GM18498 (cell line): ENCODE measurements around the gene SLIT3.

Experiments
- ATAC-seq: cut with Tn5 transposase; IDR thresholded peaks from one replicate; pipeline ENCODE4 v1.9.1; 2021; ENCODE audit warnings: mild to moderate bottlenecking, moderate library complexity; ENCODE audit not compliant: unreplicated experiment

SLIT3 gene

DNA sequence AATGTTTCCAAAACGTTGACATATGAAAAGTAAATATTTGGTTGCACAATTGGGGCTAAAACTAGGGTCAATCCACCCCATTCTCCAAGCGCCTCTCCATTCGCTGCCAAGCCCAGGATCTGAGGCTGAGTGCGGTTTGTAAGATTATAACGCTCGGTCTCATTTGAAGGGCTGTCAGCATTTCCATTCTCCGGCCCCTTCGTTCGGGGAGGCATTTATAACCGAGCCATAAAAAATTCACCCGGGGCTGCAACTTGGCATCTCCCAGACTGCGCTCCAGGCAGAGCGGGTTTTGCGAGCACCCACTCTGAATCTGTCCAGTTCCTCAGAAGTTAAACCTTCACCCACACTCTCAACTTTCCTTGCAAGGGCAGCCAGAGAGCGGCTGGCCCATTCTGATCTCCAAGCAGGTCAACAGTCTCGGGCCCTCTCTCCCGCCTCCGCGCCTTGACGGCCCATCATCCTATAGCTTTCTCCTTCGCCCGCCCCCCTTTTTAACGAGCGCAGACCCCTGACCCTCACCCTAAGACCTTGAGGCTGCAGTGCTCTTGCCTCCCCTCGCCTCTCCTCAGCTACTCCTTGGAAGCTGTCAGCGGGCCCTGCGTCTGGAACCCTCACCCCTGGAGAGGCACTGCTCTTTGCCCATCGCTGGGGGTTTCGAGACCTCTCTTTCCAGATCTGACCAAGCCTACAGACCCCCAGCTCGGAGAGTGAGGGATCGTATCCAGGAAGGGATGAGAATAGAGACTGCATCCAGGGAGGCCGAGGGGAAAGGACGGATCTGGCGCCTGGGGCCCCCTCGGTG is 1.1 kb downstream of the SLIT3 start:
- no peak for ATAC-seq

GRCh38 chr5:169299191-169299662 is 1.7 kb downstream of the SLIT3 start:
- no peak for ATAC-seq

- no peak for ATAC-seq
These were observed 2.7 kb downstream of the SLIT3 start for GRCh38 chr5:169298193-169298592.

DNA sequence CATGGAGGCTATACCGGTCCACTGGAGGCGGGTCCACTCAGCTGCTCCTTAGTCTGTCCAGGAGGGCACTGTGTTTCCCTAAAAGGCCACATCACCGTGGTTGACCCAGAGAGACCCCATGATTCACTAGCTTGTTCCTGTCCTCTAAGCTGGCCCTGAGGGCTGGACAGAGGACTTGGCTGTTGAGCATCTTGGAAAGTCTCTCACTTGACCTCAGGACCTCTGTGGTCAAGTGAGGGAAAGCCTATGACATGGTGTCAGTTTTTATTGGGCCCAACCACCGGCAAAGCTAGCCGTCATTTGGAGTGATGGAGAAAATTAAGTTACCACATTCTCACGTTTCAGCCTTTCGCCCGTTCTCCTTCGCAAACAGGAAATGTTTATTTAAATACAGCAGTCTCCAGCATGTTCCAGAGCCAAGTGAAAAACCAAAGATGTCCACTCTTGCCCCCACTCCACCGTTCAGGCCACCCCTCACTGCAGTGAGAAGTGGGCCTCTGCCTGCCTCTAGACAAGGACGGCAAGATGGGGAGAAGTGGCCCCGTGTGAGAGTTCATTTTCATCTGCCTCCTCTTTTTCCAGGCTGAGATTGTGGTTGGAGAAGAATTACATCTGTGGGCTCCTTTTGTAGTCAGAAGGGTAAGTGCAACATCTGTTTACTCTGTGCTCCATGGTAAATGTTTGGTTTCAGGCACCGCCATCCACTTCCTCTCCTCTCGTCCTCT is 4.4 kb downstream of the SLIT3 start:
- ATAC-seq, result no peak

GRCh38 chr5:169295306-169295705 is 5.6 kb downstream of the SLIT3 start:
- ATAC-seq, result no peak

DNA sequence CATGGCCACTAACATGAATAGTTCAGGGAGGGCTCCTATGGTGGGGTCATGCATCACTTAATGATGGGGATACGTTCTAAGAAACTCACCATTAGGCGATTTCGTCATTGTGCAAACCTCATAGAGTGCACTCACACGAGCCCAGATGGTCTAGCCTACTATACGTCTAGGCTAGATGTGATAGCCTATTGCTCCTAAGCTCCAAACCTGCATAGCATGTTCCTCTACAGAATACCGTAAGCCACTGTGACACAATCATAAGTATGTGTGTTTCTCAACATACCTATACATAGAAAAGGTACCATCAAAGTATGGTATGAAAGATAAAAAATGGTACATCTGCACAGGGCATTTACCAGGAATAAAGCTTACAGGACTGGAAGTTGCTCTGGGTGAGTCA is 6.3 kb downstream of the SLIT3 start:
- no peak for ATAC-seq

- no peak for ATAC-seq
These were observed 9.1 kb downstream of the SLIT3 start for GRCh38 chr5:169291877-169292276.

GRCh38 chr5:169290895-169291294 is 10.0 kb downstream of the SLIT3 start:
- ATAC-seq, result no peak

GRCh38 chr5:169289520-169289919 is 11.4 kb downstream of the SLIT3 start:
- ATAC-seq, result no peak

- no peak for ATAC-seq
These were observed 12.6 kb downstream of the SLIT3 start for GRCh38 chr5:169288066-169288930.

DNA sequence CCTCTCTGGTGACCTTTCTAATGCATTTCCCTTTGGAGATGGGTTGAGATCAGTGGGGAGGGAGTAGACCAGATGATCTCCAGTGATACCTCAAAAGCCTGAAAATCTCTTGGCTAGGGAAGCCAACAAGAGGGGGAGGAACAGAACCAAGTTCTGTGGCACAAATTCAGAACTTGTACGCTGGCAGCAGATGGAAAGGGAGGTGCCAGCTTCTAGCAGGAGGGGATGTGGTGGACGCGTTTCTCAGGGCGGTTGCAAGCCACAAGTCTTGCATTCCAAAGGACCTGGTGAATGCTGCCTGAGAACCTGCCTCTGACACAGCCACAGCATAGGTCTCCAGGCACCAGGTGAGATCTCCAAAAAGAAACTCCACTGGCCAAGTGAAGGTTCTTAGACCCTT is 13.4 kb downstream of the SLIT3 start:
- ATAC-seq, result no peak

- ATAC-seq, result no peak
These were observed 14.2 kb downstream of the SLIT3 start for GRCh38 chr5:169286572-169287300.

GRCh38 chr5:169283887-169284286 is 17.1 kb downstream of the SLIT3 start:
- ATAC-seq, result no peak

DNA sequence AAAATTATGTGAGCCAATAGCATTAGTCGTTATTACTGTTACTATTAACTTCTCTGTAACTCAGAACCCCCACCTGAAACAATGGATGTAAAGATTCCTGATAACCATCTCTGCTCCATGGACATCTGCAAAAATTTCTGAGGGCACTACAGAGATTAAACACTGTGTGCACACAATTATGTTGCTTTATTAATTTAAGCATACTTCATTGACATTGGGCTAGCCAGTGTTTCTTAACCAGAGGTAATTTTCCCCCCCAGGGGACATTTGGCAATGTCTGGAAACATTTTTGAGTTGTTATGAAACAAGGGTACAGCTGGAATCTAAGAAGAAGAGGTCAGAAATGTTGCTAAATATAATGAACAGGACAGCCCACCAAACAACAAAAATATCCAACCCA is 19.3 kb downstream of the SLIT3 start:
- no peak for ATAC-seq

- ATAC-seq, result no peak
These were observed 20.2 kb downstream of the SLIT3 start for GRCh38 chr5:169280696-169281095.

DNA sequence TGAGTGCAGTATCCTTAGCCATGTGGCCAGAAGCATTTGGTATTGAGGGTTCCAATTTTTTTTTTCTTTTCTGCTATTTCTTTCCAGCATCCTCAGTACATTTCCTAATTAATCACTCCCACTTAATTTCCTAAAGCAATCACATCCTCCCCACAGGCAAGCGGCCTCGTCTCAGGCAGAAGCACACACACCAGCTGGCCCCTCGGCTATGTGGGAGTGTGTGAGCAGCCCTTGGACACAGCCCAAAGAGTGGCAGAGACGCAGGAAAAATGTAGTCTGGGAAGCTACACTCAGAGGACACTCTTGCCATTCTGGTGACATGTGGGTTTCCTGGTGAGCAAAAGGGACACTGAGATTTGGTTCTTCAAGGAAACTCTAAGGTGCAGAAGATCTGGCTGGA is 20.7 kb downstream of the SLIT3 start:
- ATAC-seq, result no peak

DNA sequence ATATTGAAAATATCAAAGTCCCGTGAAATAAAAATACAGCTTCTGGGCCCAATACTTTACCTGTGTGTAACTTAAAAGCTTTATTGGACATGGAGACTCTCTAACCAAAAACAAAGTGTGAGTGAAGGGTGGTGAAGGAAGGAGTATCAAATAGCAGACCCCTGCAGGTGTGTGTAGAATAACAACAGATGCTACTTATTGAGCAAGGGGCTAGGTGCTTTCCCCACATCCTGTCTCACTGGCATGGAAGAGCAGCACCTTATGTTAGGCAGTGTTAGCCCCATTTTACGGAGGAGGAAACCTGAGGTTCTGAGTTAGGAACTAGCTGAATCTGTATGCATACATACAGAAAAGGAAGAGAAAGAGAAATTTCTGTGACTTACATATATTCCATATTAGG is 21.8 kb downstream of the SLIT3 start:
- no peak for ATAC-seq

DNA sequence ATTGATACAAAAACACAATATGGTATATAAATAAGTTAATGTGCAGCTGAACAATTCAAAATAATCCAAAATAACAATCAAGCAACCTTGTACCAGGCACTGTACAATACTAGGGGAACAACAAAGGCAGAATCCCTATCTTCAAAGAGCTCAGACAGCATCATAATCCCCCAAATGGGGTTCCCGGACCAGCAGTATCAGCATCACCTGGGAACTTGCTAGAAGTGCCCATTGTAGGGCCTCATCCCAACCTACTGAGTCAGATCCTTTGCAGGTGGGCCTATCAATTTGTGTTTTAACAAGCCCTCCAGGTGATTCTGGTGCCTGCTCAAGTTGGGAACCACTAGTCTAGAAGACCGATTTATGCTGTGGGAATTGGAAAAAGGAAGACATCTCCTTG is 27.1 kb downstream of the SLIT3 start:
- ATAC-seq, result no peak

- ATAC-seq, result no peak
These were observed 27.5 kb downstream of the SLIT3 start for GRCh38 chr5:169273451-169273850.

DNA sequence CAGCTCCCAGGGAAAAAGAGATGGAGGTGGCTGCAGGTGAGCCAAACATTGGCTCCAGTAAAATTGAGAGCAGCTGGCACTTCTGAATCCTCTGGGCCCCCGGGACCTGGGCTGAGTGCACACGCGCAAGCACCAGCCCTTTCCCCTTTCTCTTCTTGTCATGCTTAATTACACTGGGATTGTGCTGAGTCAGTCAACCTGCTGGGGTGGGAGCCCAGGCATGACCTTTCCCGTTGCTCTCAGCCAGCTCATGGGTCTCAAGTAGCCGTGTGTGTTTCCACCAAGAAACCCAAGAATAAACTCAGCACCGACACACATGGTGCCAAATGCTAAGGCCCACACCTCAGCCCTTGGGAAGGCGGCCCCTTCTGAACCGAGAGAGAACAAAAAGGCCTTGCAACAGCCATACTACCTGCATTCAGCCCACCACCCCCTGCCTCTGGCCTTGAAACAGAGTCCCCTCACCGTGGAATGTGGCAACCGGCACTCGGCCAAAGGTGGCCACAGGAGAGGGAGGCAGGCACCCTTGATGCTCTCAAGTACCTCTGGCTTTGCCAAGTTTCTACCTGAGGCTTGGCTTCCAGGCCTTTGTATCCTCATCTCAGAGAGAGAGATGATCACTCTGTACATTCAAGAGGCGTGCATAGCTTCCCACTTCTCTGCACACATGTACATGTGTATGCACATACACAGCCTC is 28.1 kb downstream of the SLIT3 start:
- ATAC-seq, result no peak
